Activated CD8-positive, alpha-beta memory T cell treated with anti-CD3 and anti-CD28 coated beads, Interleukin-2, amount 10 ng/mL, durations not matched to agents 7 days and 5 days (primary cell): ENCODE measurements around the gene SHISA6. TPM values are rescaled to one million over a fixed set of nuclear protein-coding genes. Genes with fewer than 3 reads are reported as not detected.

ENCODE experiments used
- ATAC-seq: fragments of 150-1000 bp; cut with Tn5 transposase; one replicate; pipeline ENCODE4 v1.10.0; 2021; ENCODE audit warnings: moderate library complexity
- CTCF ChIA-PET: fragments of 350-600 bp; sonication (Branson Sonifier 250); formaldehyde crosslinking; loops from one replicate; lab custom pipeline; 2021; ENCODE audit warnings: antibody characterized with exemption; lab: Charles Lee
- DNase-seq: peaks from one replicate; pipeline ENCODE4 v3.0.0-alpha.2; 2020
- H3K27ac Mint-ChIP-seq: one replicate; pipeline ENCODE4 v1.8.0; 2021; ENCODE audit warnings: mild to moderate bottlenecking, mixed read lengths
- H3K27me3 Mint-ChIP-seq: one replicate; pipeline ENCODE4 v1.8.0; 2021; ENCODE audit warnings: mixed read lengths
- H3K36me3 Mint-ChIP-seq: one replicate; pipeline ENCODE4 v1.8.0; 2021; ENCODE audit warnings: mild to moderate bottlenecking, mixed read lengths
- H3K4me1 Mint-ChIP-seq: one replicate; pipeline ENCODE4 v1.8.0; 2021; ENCODE audit warnings: mixed read lengths
- H3K4me3 Mint-ChIP-seq: one replicate; pipeline ENCODE4 v1.8.0; 2021; ENCODE audit warnings: mild to moderate bottlenecking, moderate library complexity, mixed read lengths
- H3K9me3 Mint-ChIP-seq: one replicate; pipeline ENCODE4 v1.8.0; 2022; ENCODE audit warnings: low read depth, mixed read lengths
- total RNA-seq, 2 experiments: library from RNA; stranded (reverse); gene quantifications; one replicate each; pipeline ENCODE4 v1.2.3, GENCODE V29; 2021

SHISA6 gene
- total RNA-seq, 2 experiments from 2014 or later = not detected

DNA sequence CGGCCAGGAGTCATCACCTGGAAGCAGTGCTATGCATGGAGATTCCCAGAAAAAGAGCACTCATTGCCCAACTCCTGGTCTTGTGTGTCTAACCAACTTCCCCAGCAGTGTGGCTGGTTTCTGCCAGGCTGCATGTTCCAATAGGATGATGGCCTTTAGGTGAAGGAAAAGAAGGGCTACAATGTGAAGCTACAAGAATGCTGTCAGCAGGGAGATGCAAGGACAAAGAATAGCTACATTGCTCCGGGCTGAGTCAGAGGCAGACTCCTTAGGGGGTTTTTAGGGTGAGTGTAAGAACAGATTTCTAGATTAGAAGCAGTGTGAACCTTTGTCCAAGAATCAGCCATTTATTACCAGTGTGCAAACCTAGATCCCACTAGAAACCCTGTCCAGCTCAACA is 294.2 kb downstream of the SHISA6 start:
- DNase-seq = no peak
- CTCF ChIA-PET = no interaction called here
- Mint-ChIP-seq H3K36me3 (no peaks in the 10 kb centered on the region), H3K4me3 (no peak overlapping the region), H3K9me3 (peaks cover 25% of the 10 kb centered on the region), H3K27me3 (no peaks in the 10 kb centered on the region), H3K4me1 (no peaks in the 10 kb centered on the region), H3K27ac (no peak overlapping the region)
- no peak for ATAC-seq

DNA sequence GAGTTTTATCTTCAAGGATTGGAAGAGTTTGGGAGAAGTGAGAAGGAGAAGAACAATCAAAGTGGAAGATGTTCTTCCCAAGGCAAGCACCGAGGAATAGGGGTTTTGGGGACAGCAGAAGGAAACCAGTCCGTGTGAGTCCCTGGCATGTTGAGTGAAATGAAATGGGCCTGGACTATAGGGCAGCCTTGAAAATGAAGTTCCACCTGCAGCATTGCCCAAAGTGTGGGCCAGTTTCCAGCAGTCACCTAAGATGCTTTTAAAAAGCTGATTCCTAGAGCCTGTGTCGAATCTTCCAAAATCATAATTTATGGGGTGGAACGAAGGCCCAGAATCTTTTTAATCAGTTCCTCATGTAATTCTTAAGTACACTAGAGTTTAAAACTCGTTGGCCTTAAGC is 297.4 kb downstream of the SHISA6 start:
- DNase-seq = no peak
- CTCF ChIA-PET = no interaction called here
- Mint-ChIP-seq H3K27ac (no peak overlapping the region), H3K9me3 (peaks cover 17% of the 10 kb centered on the region), H3K4me3 (no peak overlapping the region), H3K4me1 (no peaks in the 10 kb centered on the region), H3K36me3 (no peaks in the 10 kb centered on the region), H3K27me3 (no peaks in the 10 kb centered on the region)
- no peak for ATAC-seq

GRCh38 chr17:11539637-11540036 is 298.6 kb downstream of the SHISA6 start:
- H3K27ac Mint-ChIP-seq = no peak overlapping the region
- CTCF ChIA-PET = interaction anchor here (0.6 kb wide), 1 partner anchor 338 kb away, joined by 3 read pairs; no protein-coding TSS in a partner anchor

GRCh38 chr17:11545002-11545401 is 304.0 kb downstream of the SHISA6 start:
- Mint-ChIP-seq H3K4me1 (no peaks in the 10 kb centered on the region), H3K36me3 (no peaks in the 10 kb centered on the region), H3K9me3 (peaks cover 3% of the 10 kb centered on the region), H3K4me3 (no peak overlapping the region), H3K27me3 (no peaks in the 10 kb centered on the region), H3K27ac (no peak overlapping the region)
- no peak for ATAC-seq
- no peak for DNase-seq
- CTCF ChIA-PET = no interaction called here

More at GRCh38 chr17:11539637-11540036, 298.6 kb downstream of the SHISA6 start:
- Mint-ChIP-seq H3K27me3 (no peaks in the 10 kb centered on the region), H3K4me1 (no peaks in the 10 kb centered on the region), H3K4me3 (no peak overlapping the region), H3K9me3 (peaks cover 15% of the 10 kb centered on the region), H3K36me3 (no peaks in the 10 kb centered on the region)
- DNase-seq (no peak), ATAC-seq (no peak)

- Mint-ChIP-seq H3K4me3 (no peak overlapping the region), H3K36me3 (no peaks in the 10 kb centered on the region), H3K27ac (no peak overlapping the region), H3K9me3 (peaks cover 5% of the 10 kb centered on the region), H3K27me3 (no peaks in the 10 kb centered on the region), H3K4me1 (no peaks in the 10 kb centered on the region)
- CTCF ChIA-PET = no interaction called here
- ATAC-seq (no peak), DNase-seq (no peak)
These were observed 304.7 kb downstream of the SHISA6 start for GRCh38 chr17:11545696-11546095.

- H3K27me3 Mint-ChIP-seq = no peaks in the 10 kb centered on the region
- CTCF ChIA-PET = no interaction called here
- ATAC-seq = no peak
These were observed 306.8 kb downstream of the SHISA6 start for GRCh38 chr17:11547853-11548252.

GRCh38 chr17:11548398-11548797 is 307.4 kb downstream of the SHISA6 start:
- CTCF ChIA-PET = no interaction called here
- ATAC-seq = no peak
- H3K27me3 Mint-ChIP-seq = no peaks in the 10 kb centered on the region
- H3K4me1 Mint-ChIP-seq = no peaks in the 10 kb centered on the region
- DNase-seq = no peak
- H3K36me3 Mint-ChIP-seq = no peaks in the 10 kb centered on the region
- no peak overlapping the region for H3K4me3 Mint-ChIP-seq
- H3K27ac Mint-ChIP-seq = no peak overlapping the region
- H3K9me3 Mint-ChIP-seq = peaks cover 2% of the 10 kb centered on the region

More at GRCh38 chr17:11547853-11548252, 306.8 kb downstream of the SHISA6 start:
- peaks cover 2% of the 10 kb centered on the region for H3K9me3 Mint-ChIP-seq
- H3K27ac Mint-ChIP-seq = no peak overlapping the region
- no peak overlapping the region for H3K4me3 Mint-ChIP-seq
- no peaks in the 10 kb centered on the region for H3K36me3 Mint-ChIP-seq
- no peak for DNase-seq
- no peaks in the 10 kb centered on the region for H3K4me1 Mint-ChIP-seq

GRCh38 chr17:11550431-11550830 is 309.4 kb downstream of the SHISA6 start:
- no peaks in the 10 kb centered on the region for H3K36me3 Mint-ChIP-seq
- no peaks in the 10 kb centered on the region for H3K27me3 Mint-ChIP-seq
- ATAC-seq (no peak), DNase-seq (no peak)
- H3K4me3 Mint-ChIP-seq = no peak overlapping the region
- H3K4me1 Mint-ChIP-seq = no peaks in the 10 kb centered on the region
- peaks cover 2% of the 10 kb centered on the region for H3K9me3 Mint-ChIP-seq
- CTCF ChIA-PET = no interaction called here
- H3K27ac Mint-ChIP-seq = no peak overlapping the region

DNA sequence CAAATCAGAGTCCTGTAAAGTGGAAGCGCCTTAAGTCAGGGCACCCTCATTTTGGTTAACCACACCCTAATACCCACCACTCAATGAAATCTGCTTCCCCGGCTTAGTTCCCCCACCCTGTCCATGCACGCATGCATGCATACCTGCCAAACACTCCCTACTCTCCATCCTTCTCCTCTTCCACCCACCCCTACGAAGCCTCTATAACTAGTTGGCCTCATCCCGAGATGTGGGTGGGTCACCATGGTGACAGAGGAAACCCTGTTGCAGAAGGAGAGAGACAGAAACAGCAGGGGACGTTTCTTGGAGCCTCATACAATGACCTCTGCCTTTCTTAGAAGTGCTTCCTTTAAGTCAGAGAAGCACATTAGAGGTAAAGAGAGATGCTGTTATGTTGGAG is 310.4 kb downstream of the SHISA6 start:
- Mint-ChIP-seq H3K4me3 (no peak overlapping the region), H3K27me3 (no peaks in the 10 kb centered on the region), H3K9me3 (peaks cover 2% of the 10 kb centered on the region), H3K36me3 (no peaks in the 10 kb centered on the region), H3K27ac (no peak overlapping the region), H3K4me1 (no peaks in the 10 kb centered on the region)
- CTCF ChIA-PET = no interaction called here
- ATAC-seq (no peak), DNase-seq (no peak)

DNA sequence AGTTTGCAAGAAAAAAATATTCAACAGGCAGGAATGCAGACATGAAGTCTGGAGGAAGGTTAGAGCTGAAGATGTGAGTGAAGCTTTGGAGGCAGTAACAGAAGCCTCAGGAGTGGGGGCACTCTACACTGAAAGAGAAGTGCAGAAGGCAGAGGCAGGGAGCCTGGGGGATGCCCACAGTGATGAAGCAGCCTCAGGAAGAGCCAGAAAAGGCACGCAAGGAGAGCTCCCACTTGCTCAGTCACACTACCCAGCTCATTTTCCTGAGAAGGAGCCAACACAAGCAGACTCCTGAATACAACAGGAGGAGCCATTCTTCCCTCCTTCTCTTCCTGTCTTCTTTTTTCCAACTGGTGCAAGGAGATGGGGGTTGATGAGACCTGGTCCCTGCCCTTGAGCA is 312.1 kb downstream of the SHISA6 start:
- CTCF ChIA-PET = no interaction called here
- H3K4me3 Mint-ChIP-seq = no peak overlapping the region
- DNase-seq (no peak), ATAC-seq (no peak)
- H3K27me3 Mint-ChIP-seq = no peaks in the 10 kb centered on the region
- no peaks in the 10 kb centered on the region for H3K36me3 Mint-ChIP-seq
- H3K4me1 Mint-ChIP-seq = no peaks in the 10 kb centered on the region
- H3K9me3 Mint-ChIP-seq = peaks cover 2% of the 10 kb centered on the region
- no peak overlapping the region for H3K27ac Mint-ChIP-seq

DNA sequence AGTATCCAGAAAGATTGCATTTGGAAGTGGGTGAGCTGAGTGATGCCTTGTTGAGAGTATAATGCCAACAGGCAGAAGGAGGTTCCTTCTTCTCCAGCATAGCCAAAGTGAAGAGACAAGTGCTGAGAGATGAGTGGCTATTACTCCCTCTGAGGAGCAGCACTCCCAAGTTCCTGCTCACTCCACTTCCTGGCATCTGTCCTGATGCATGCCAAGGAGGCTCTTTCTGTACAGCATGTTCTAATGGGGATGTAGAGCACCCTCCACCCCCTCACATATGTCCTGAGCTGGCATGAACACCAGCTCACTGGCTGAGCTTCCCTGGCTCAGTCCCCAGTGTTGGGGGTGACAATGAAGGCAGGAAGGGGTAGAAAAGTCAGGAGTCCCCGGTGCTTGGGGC is 313.0 kb downstream of the SHISA6 start:
- no peak overlapping the region for H3K4me3 Mint-ChIP-seq
- CTCF ChIA-PET = no interaction called here
- no peaks in the 10 kb centered on the region for H3K27me3 Mint-ChIP-seq
- no peak for ATAC-seq
- no peaks in the 10 kb centered on the region for H3K4me1 Mint-ChIP-seq
- no peak for DNase-seq
- peaks cover 2% of the 10 kb centered on the region for H3K9me3 Mint-ChIP-seq
- no peaks in the 10 kb centered on the region for H3K36me3 Mint-ChIP-seq
- no peak overlapping the region for H3K27ac Mint-ChIP-seq

- no peaks in the 10 kb centered on the region for H3K27me3 Mint-ChIP-seq
- H3K4me3 Mint-ChIP-seq = no peak overlapping the region
- no peaks in the 10 kb centered on the region for H3K36me3 Mint-ChIP-seq
- ATAC-seq (no peak), DNase-seq (no peak)
- no peak overlapping the region for H3K27ac Mint-ChIP-seq
- no peaks in the 10 kb centered on the region for H3K4me1 Mint-ChIP-seq
- H3K9me3 Mint-ChIP-seq = peaks cover 2% of the 10 kb centered on the region
- CTCF ChIA-PET = no interaction called here
These were observed 313.5 kb downstream of the SHISA6 start for GRCh38 chr17:11554542-11554941.

GRCh38 chr17:11555530-11555929 is 314.5 kb downstream of the SHISA6 start:
- no peak overlapping the region for H3K27ac Mint-ChIP-seq
- no peaks in the 10 kb centered on the region for H3K27me3 Mint-ChIP-seq
- no peak overlapping the region for H3K4me3 Mint-ChIP-seq
- H3K9me3 Mint-ChIP-seq = peaks cover under 1% of the 10 kb centered on the region
- no peaks in the 10 kb centered on the region for H3K36me3 Mint-ChIP-seq
- no peak for DNase-seq
- CTCF ChIA-PET = no interaction called here
- ATAC-seq = no peak
- no peaks in the 10 kb centered on the region for H3K4me1 Mint-ChIP-seq

- Mint-ChIP-seq H3K27me3 (no peaks in the 10 kb centered on the region), H3K4me3 (no peak overlapping the region), H3K4me1 (no peaks in the 10 kb centered on the region), H3K36me3 (no peaks in the 10 kb centered on the region), H3K9me3 (no peaks in the 10 kb centered on the region), H3K27ac (no peak overlapping the region)
- CTCF ChIA-PET = no interaction called here
- no peak for DNase-seq
- ATAC-seq = no peak
These were observed 316.9 kb downstream of the SHISA6 start for GRCh38 chr17:11557727-11558452.
